Retinal pigment epithelial cell (primary cell): ENCODE results near the gene EBF3.

Source experiments
- DNase-seq: peaks from one replicate; pipeline ENCODE4 v3.0.0-alpha.2; 2010; ENCODE audit warnings: low read depth
- H3K4me3 ChIP-seq: 2 replicates; pipeline ENCODE4 v1.5.1; 2011; ENCODE audit warnings: mild to moderate bottlenecking, low read length, control low read depth, moderate library complexity
- CTCF ChIP-seq: conservative IDR thresholded peaks from 2 replicates; pipeline ENCODE4 v1.5.1; 2011; ENCODE audit warnings: low read depth, low read length, control low read depth, inconsistent platforms

The EBF3 gene

GRCh38 chr10:129876838-129877237, 87.2 kb downstream of the EBF3 start:
- H3K4me3 ChIP-seq, result no peak overlapping the region
- no peak for TF ChIP-seq CTCF
- no peak for DNase-seq

- TF ChIP-seq CTCF, result no peak
- no peak for DNase-seq
- H3K4me3 ChIP-seq, result no peak overlapping the region
Observed at GRCh38 chr10:129875993-129876726, 87.9 kb downstream of the EBF3 start.

GRCh38 chr10:129873351-129873750, 90.7 kb downstream of the EBF3 start:
- no peak for TF ChIP-seq CTCF
- DNase-seq, result no peak
- no peak overlapping the region for H3K4me3 ChIP-seq

- H3K4me3 ChIP-seq, result no peak overlapping the region
- no peak for DNase-seq
- TF ChIP-seq CTCF, result no peak
Observed at GRCh38 chr10:129871966-129872365, 92.1 kb downstream of the EBF3 start.

- no peak for TF ChIP-seq CTCF
- H3K4me3 ChIP-seq, result no peak overlapping the region
- no peak for DNase-seq
Observed at GRCh38 chr10:129870961-129871621, 93.0 kb downstream of the EBF3 start.

- H3K4me3 ChIP-seq, result no peak overlapping the region
- DNase-seq, result no peak
- no peak for TF ChIP-seq CTCF
Observed at GRCh38 chr10:129870474-129870757, 93.7 kb downstream of the EBF3 start.
